Keratinocyte (primary cell): Measurements from ENCODE around the gene TNFRSF4. TPM values are rescaled to one million over a fixed set of nuclear protein-coding genes. Genes with fewer than 3 reads are reported as not detected.

Source experiments
- DNase-seq: peaks from one replicate; pipeline ENCODE4 v3.0.0-alpha.2; 2011; ENCODE audit warnings: low read depth, missing footprints, low spot score
- FAIRE-seq: peaks from 2 replicates; lab custom pipeline; 2011; peaks lifted over from hg19 to GRCh38; lab: Jason Lieb, UNC
- H2AFZ ChIP-seq: 2 replicates; pipeline ENCODE4 v1.6.0; 2012; ENCODE audit warnings: low read length, control low read depth, inconsistent platforms; ENCODE audit not compliant: control insufficient read depth
- H3K27ac ChIP-seq: 2 replicates; pipeline ENCODE4 v1.5.1; 2011; ENCODE audit warnings: low read length; ENCODE audit not compliant: control insufficient read depth, insufficient read depth
- H3K27me3 ChIP-seq: 3 replicates; pipeline ENCODE4 v1.6.0; 2011; ENCODE audit warnings: low read length; ENCODE audit not compliant: control insufficient read depth, insufficient read depth; ENCODE audit errors: extremely low read depth
- H3K36me3 ChIP-seq, 2 experiments: 2 replicates in 1 of 2; 3 replicates in 1 of 2; pipeline ENCODE4 v1.5.1; 2011; ENCODE audit warnings: low read length in 2 of 2, mild to moderate bottlenecking in 1 of 2; ENCODE audit not compliant: control insufficient read depth in 2 of 2, insufficient read depth in 2 of 2; ENCODE audit errors: extremely low read depth in 1 of 2
- H3K4me1 ChIP-seq: 3 replicates; pipeline ENCODE4 v1.5.1; 2011; ENCODE audit warnings: low read length; ENCODE audit not compliant: control insufficient read depth, insufficient read depth; ENCODE audit errors: extremely low read depth
- H3K4me2 ChIP-seq: 3 replicates; pipeline ENCODE4 v1.6.0; 2011; ENCODE audit warnings: low read depth, low read length; ENCODE audit not compliant: control insufficient read depth, insufficient read depth; ENCODE audit errors: extremely low read depth
- H3K4me3 ChIP-seq, 3 experiments: fragments of 200-600 bp in 1 of 3; sonication (generic) in 1 of 3; 2 replicates in 2 of 3; 3 replicates in 1 of 3; pipeline ENCODE4 v1.5.1; 2011 to 2016; ENCODE audit warnings: low read length in 3 of 3, mild to moderate bottlenecking in 3 of 3, control low read depth in 2 of 3, inconsistent platforms in 1 of 3, low read depth in 1 of 3, mixed read lengths in 1 of 3, mixed run types in 1 of 3, moderate library complexity in 1 of 3; ENCODE audit not compliant: control insufficient read depth in 2 of 3, insufficient read depth in 2 of 3; ENCODE audit errors: extremely low read depth in 1 of 3
- H3K79me2 ChIP-seq: 2 replicates; pipeline ENCODE4 v1.6.0; 2012; ENCODE audit warnings: low read length; ENCODE audit not compliant: control insufficient read depth, insufficient read depth
- H3K9ac ChIP-seq: 3 replicates; pipeline ENCODE4 v1.6.0; 2011; ENCODE audit warnings: low read length; ENCODE audit not compliant: control insufficient read depth, insufficient read depth; ENCODE audit errors: extremely low read depth
- H3K9me1 ChIP-seq: 3 replicates; pipeline ENCODE4 v1.6.0; 2011; ENCODE audit warnings: low read length; ENCODE audit not compliant: control insufficient read depth, insufficient read depth; ENCODE audit errors: extremely low read depth
- H3K9me3 ChIP-seq: 2 replicates; pipeline ENCODE4 v1.5.1; 2012; ENCODE audit warnings: low read depth, low read length; ENCODE audit not compliant: control insufficient read depth
- H4K20me1 ChIP-seq: 3 replicates; pipeline ENCODE4 v1.6.0; 2011; ENCODE audit warnings: low read length; ENCODE audit not compliant: control insufficient read depth, insufficient read depth; ENCODE audit errors: extremely low read depth
- CTCF ChIP-seq, 3 experiments: IDR thresholded peaks in 1 of 3; conservative IDR thresholded peaks in 1 of 3; optimal IDR thresholded peaks in 1 of 3; 2 replicates in 2 of 3; 3 replicates in 1 of 3; pipeline versions ENCODE3 to v1.5.1; 2011; ENCODE audit warnings: low read length in 3 of 3, mild to moderate bottlenecking in 3 of 3, moderate library complexity in 2 of 3, control low read depth in 1 of 3, inconsistent platforms in 1 of 3; ENCODE audit not compliant: insufficient read depth in 2 of 3; ENCODE audit errors: extremely low read depth in 1 of 3
- EZH2 ChIP-seq: IDR thresholded peaks from one replicate; pipeline ENCODE4 v1.6.1; 2012; ENCODE audit warnings: inconsistent platforms, mild to moderate bottlenecking, low read length, moderate library complexity
- dilution Hi-C: fragments of 300-500 bp; cut with MboI; formaldehyde crosslinking; loops from one replicate; pipeline ENCODE4 v1.7.0; 2020; ENCODE audit warnings: low sequenced_read_pairs; ENCODE audit not compliant: extremely low pct_ligation_motif_present
- polyA plus RNA-seq, 5 experiments: library from polyadenylated mRNA; depleted of rRNA in 3 of 5; stranded (reverse) in 3 of 5; stranded (forward) in 1 of 5; unstranded in 1 of 5; fragments of >200 nt; gene quantifications; 1 replicate in 1 of 5; 2 replicates in 3 of 5; 3 replicates in 1 of 5; pipeline versions ENCODE4 v1.2.1 to v1.2.3, GENCODE V29; 2011 to 2012; ENCODE audit warnings: missing spikeins in 2 of 5, low read depth in 1 of 5, low replicate concordance in 1 of 5

Gene TNFRSF4
- polyA plus RNA-seq, 1 donor (not counting 4 experiments of a cell fraction or from before 2014, with no cell fraction given): not detected

- Histone ChIP-seq H3K9me3 (no peaks in the 10 kb centered on the region), H4K20me1 (peaks cover 5% of the 10 kb centered on the region), H3K36me3 (peaks cover 27 to 44% of the 10 kb centered on the region in 2 experiments), H3K79me2 (peaks cover 59% of the 10 kb centered on the region), H3K4me3 (no peak overlapping the region), H3K4me1 (peaks cover 4% of the 10 kb centered on the region), H3K27ac (no peak overlapping the region), H2AFZ (no peak overlapping the region), H3K9ac (no peak overlapping the region), H3K4me2 (no peak overlapping the region), H3K9me1 (no peaks in the 10 kb centered on the region), H3K27me3 (no peaks in the 10 kb centered on the region)
- FAIRE-seq (no peak), DNase-seq (no peak)
- dilution Hi-C loops: no loop called here
- TF ChIP-seq EZH2 (no peak), CTCF (optimal IDR thresholded peaks at IDR 0.05 in 1 of 3, IDR thresholded peaks at IDR 0.05 in 1 of 3, conservative IDR thresholded peaks at IDR 0.05 in 1 of 3; ENCODE audit: extremely low read depth in 1 of 3, insufficient read depth in 2 of 3, low read length in 3 of 3) (no peak)
Measured at GRCh38 chr1:1225238-1225845, 11.4 kb upstream of the TNFRSF4 start.

- no peaks in the 10 kb centered on the region for H3K9me3 ChIP-seq
- DNase-seq (no peak), FAIRE-seq (no peak)
- H2AFZ ChIP-seq: no peak overlapping the region
- H3K27me3 ChIP-seq: no peaks in the 10 kb centered on the region
- dilution Hi-C loops: no loop called here
- H3K9me1 ChIP-seq: no peaks in the 10 kb centered on the region
- H3K79me2 ChIP-seq: peaks cover 44% of the 10 kb centered on the region
- no peak overlapping the region for H3K4me2 ChIP-seq
- no peak overlapping the region for H3K27ac ChIP-seq
- H3K36me3 ChIP-seq: peaks cover 27 to 37% of the 10 kb centered on the region in 2 experiments
- peaks cover 5% of the 10 kb centered on the region for H4K20me1 ChIP-seq
- H3K4me3 ChIP-seq: no peak overlapping the region
- TF ChIP-seq CTCF (optimal IDR thresholded peaks at IDR 0.05 in 1 of 3, IDR thresholded peaks at IDR 0.05 in 1 of 3, conservative IDR thresholded peaks at IDR 0.05 in 1 of 3; ENCODE audit: extremely low read depth in 1 of 3, insufficient read depth in 2 of 3, low read length in 3 of 3): no peak
- no peak for TF ChIP-seq EZH2
- no peak overlapping the region for H3K9ac ChIP-seq
- H3K4me1 ChIP-seq: no peaks in the 10 kb centered on the region
Measured at GRCh38 chr1:1223891-1224290, 9.9 kb upstream of the TNFRSF4 start.
